AG04449 (cell line): ENCODE results near the gene TRIM14.
"Not testable (repeated sequence)": the region's sequence is repeated elsewhere in the genome, so short reads cannot be mapped to it uniquely, and the experiment has no call there.

ENCODE experiments used
- CTCF ChIA-PET: fragments of 350-600 bp; formaldehyde crosslinking; extraction: SDS; loops from one replicate; lab custom pipeline; 2021; ENCODE audit warnings: antibody characterized with exemption; lab: Yijun Ruan, JAX
- POLR2A ChIA-PET: fragments of 400-600, 350-600 bp; formaldehyde crosslinking; extraction: SDS; loops from one replicate; lab custom pipeline; 2020; ENCODE audit warnings: antibody characterized with exemption, inconsistent platforms; lab: Yijun Ruan, JAX
- DNase-seq: peaks from one replicate; pipeline ENCODE4 v3.0.0-alpha.2; 2010; ENCODE audit warnings: low read depth, low spot score
- H3K4me3 ChIP-seq: 2 replicates; pipeline ENCODE4 v1.5.1; 2011; ENCODE audit warnings: low read depth, mild to moderate bottlenecking, control low read depth, low read length
- CTCF ChIP-seq: IDR thresholded peaks from one replicate; pipeline ENCODE4 v1.5.1; 2011; ENCODE audit warnings: mild to moderate bottlenecking, moderate library complexity, low read length, control low read depth, inconsistent platforms; ENCODE audit not compliant: insufficient read depth; ENCODE audit errors: missing control alignments

Gene TRIM14

DNA sequence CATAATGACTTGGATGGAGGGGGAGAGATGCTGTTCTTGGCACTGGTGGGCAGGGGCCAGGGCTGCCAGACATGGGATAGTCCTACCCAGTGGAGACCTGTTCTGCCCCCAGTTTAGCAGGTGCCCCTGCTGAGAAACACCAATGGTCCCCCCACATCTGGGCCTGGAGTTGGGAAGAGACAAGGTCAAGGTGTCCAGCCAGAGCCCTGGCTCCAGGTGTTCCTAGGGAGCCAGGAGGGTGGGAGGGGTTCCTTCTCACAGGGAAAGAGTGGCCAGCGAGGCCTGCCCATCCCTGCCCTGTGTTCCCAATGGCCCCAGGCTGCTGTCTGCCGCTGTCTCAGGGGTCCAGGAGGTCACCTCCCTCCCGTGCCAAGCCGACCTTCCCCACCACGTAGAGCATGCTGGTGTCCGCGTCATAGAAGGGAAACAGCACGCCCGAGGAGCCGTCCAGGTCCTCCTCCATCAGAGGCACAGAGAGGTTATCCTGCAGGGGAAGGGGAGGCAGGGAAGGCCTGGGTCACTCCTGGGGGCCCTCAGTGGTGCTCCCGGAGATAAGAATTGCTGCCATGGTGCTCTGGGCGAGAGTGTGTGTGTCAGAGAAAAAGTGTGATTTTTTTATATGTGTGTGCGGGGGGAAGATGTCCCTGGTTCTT, 11.7 kb upstream of the TRIM14 start:
- no peak overlapping the region for H3K4me3 ChIP-seq
- ChIA-PET POLR2A (no interaction called here), CTCF (interaction anchor here (3.0 kb wide), 1 partner anchor 9 kb away, joined by 9 read pairs; no protein-coding TSS in a partner anchor)
- DNase-seq, result no peak
- no peak for TF ChIP-seq CTCF

DNA sequence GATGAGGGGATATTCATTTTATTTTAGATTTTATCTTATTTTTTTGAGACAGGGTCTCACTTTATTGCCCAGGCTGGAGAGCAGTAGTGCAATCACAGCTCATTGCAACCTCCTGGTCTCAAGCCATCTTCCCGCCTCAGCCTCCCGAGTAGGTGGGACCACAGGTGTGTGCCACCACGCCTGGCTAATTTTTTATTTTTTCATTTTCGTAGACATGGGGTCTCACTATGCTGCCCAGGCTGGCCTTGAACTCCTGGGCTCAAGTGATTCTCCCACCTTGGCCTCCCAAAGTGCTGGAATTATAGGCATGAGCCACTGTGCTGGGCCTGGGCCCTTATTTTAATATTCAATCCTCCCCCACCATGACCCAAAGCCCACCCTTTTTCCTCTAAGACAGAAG, 11.0 kb upstream of the TRIM14 start:
- CTCF ChIA-PET, result interaction anchor here (1.8 kb wide), 1 partner anchor 35 kb away, joined by 3 read pairs; no protein-coding TSS in a partner anchor
- POLR2A ChIA-PET, DNase-seq, H3K4me3 ChIP-seq: not testable (repeated sequence)

DNA sequence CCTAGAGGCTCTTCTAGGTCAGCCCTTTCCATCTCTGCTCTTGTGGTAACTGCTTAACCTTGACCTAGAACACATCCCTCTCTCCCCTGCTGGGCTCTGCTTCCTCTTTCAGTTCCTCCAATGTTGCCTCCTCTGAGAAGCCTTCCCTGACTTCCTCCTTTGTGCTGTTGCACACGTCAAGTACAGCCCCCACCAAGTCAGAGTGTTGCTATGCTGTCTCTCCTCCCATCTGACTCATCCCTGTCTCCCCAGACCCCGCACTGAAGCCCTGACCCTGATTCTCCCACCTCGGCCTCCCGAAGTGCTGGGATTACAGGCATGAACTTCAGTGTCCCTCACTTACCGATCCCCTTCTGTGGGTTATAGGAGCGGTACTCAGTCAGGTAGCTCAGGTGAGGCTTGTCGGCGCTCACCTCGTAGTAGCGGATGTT, 10.4 kb upstream of the TRIM14 start:
- CTCF ChIA-PET, result interaction anchor here (1.3 to 1.8 kb wide), 2 partner anchors 36 to 55 kb away, joined by 3 to 4 read pairs; no protein-coding TSS in a partner anchor

DNA sequence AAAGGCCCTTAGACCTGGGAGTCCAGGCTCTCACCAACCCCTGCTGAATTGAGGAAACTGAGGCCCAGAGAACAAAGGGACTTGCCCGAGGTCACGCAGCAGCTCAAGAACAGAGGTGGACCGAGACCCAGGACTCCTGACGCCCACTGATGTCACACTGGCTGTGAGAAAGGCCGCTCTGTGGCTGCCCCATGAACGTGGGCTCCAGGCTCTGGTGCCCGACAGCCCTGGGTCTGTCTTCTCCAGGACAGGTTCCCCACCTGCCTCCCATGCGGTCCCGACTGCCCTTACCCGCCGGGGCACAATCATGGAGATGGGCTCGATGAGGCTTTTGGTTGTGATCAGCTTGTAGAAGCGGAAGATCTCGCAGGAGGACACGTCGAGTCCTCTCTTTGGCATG, 9.3 kb upstream of the TRIM14 start:
- ChIA-PET CTCF (interaction anchor here (0.9 to 1.8 kb wide), 3 partner anchors 9 to 54 kb away, joined by 3 to 4 read pairs (median 3); partner anchors contain the start of gene TRIM14), POLR2A (no interaction called here)
- no peak for TF ChIP-seq CTCF
- H3K4me3 ChIP-seq, result no peak overlapping the region
- no peak for DNase-seq

More for the DNA sequence above, 10.4 kb upstream of the TRIM14 start:
- no peak overlapping the region for H3K4me3 ChIP-seq
- TF ChIP-seq CTCF, result no peak
- POLR2A ChIA-PET, result no interaction called here
- no peak for DNase-seq

DNA sequence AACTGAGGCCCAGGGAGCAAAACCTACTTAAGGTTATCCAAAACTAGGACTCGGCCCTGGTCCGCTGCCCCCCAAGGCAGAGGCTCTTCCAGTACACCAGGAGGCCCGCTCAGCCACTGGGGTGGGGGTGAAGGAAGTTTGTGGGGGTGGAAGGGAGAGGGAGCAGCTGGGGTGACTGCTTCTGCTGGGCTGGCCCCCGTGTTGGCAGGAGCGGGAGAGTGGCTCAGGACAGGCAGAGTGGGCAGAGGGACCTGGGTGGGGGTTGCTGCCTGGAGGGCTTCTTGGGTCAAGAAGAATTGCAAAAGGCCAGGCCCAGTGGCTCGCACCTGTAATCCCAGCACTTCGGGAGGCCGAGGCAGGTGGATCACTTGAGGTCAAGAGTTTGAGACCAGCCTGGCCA, 8.2 kb upstream of the TRIM14 start:
- CTCF ChIA-PET, result interaction anchor here (0.9 to 1.2 kb wide), 2 partner anchors 8 to 52 kb away, joined by 3 to 6 read pairs; partner anchors contain the start of gene TRIM14
- no peak for TF ChIP-seq CTCF
- POLR2A ChIA-PET, result no interaction called here
- no peak for DNase-seq
- H3K4me3 ChIP-seq, result no peak overlapping the region

DNA sequence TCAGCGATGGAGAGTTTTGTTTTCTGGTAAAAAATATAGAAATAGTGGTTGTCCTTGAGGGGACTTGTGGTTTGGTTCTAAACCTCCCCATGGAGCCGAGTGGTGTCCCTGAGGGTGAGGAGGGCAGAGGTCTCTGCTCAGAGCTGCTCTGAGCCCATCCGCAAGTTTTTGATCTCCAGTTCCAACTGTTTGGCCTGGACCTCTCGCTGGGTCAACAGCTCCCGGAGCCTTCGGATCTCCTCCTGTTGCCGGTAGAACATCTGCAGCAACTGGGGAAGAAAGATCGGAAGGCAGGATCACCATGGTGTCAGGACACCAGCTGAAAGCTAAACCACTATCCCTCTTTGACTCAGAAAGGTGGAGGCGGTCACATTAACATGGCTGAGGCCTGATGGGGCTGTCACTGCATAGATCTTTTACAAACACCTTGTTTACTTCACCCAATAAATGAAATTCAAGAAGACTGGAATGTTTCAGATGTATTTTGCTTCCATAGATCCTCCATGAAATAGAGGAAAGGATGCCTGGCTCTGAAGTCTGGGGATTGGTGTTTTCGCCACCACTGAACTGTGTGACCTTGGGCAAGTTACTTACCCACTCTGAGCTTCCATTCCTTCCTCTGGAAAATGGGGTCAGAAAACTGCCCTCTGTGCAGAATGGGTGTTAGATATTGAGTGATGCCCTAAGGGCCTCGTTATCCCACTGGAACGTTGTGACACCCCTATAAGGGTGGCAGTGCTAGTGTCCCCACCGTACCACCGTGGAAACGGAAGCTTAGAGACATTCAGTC, 5.8 kb upstream of the TRIM14 start:
- H3K4me3 ChIP-seq, result no peak overlapping the region
- DNase-seq, result no peak
- ChIA-PET CTCF (no interaction called here), POLR2A (no interaction called here)
- no peak for TF ChIP-seq CTCF

GRCh38 chr9:98124091-98124490, 5.1 kb upstream of the TRIM14 start:
- POLR2A ChIA-PET, CTCF ChIA-PET, DNase-seq, H3K4me3 ChIP-seq: not testable (repeated sequence)
